GM12878 (cell line): ENCODE data around the gene MEG3. TPM values are rescaled to one million over a fixed set of nuclear protein-coding genes. Genes with fewer than 3 reads are reported as not detected.

Experiments
- ATAC-seq: fragments of 200-7000 bp; cut with Tn5 transposase; 3 replicates; pipeline ENCODE4 v1.9.1; 2020; ENCODE audit warnings: mild to moderate bottlenecking, moderate library complexity
- BruUV-seq: library from RNA; stranded (reverse); fragments of 400-500 nt; replicated peaks from 2 replicates; lab custom pipeline; 2021; lab: Mats Ljungman, UMichigan
- CTCF ChIA-PET: fragments of 300-600 bp; sonication (Branson Sonifier 250); formaldehyde crosslinking; extraction: SDS; loops from one replicate; lab custom pipeline; 2021; ENCODE audit warnings: inconsistent platforms; lab: Yijun Ruan, JAX
- POLR2A ChIA-PET: fragments of 350-600 bp; formaldehyde crosslinking; extraction: SDS; loops from one replicate; lab custom pipeline; 2021; ENCODE audit warnings: inconsistent platforms; lab: Charles Lee
- RAD21 ChIA-PET: fragments of 300-600 bp; sonication (Branson Sonifier 250); formaldehyde crosslinking; loops from one replicate; lab custom pipeline; 2023; ENCODE audit warnings: antibody characterized with exemption; ENCODE audit not compliant: unreplicated experiment; lab: Charles Lee
- SMC1A ChIA-PET: fragments of 300-600 bp; sonication (Branson Sonifier 250); formaldehyde crosslinking; loops from one replicate; lab custom pipeline; 2023; ENCODE audit not compliant: unreplicated experiment, uncharacterized antibody; lab: Charles Lee
- DNase-seq: peaks from one replicate; pipeline ENCODE4 v3.0.0-alpha.2; 2011; ENCODE audit warnings: low read depth, low spot score
- FAIRE-seq: peaks from 3 replicates; lab custom pipeline; 2011; peaks lifted over from hg19 to GRCh38; lab: Jason Lieb, UNC
- H2AFZ ChIP-seq: 2 replicates; pipeline ENCODE4 v1.6.0; 2011; ENCODE audit warnings: low read depth, low read length, control low read depth; ENCODE audit not compliant: control insufficient read depth
- H3K27ac ChIP-seq: 2 replicates; pipeline ENCODE4 v1.5.1; 2011; ENCODE audit warnings: control low read depth; ENCODE audit not compliant: control insufficient read depth, insufficient read depth
- H3K27me3 ChIP-seq, 2 experiments: replicated peaks in 1 of 2; 2 replicates each; pipeline versions ENCODE4 v1.6.0 to v1.6.1; 2011; ENCODE audit warnings: low read length in 1 of 2; ENCODE audit not compliant: control insufficient read depth in 2 of 2, insufficient read depth in 2 of 2
- H3K36me3 ChIP-seq, 2 experiments: 2 replicates each; pipeline ENCODE4 v1.5.1; 2011; ENCODE audit warnings: low read length in 1 of 2; ENCODE audit not compliant: control insufficient read depth in 2 of 2, insufficient read depth in 2 of 2
- H3K4me1 ChIP-seq: 2 replicates; pipeline ENCODE4 v1.6.1; 2011; ENCODE audit warnings: mild to moderate bottlenecking, low read length, moderate library complexity, mixed read lengths; ENCODE audit not compliant: control insufficient read depth, insufficient read depth
- H3K4me2 ChIP-seq: 2 replicates; pipeline ENCODE4 v1.6.0; 2011; ENCODE audit warnings: control low read depth; ENCODE audit not compliant: control insufficient read depth, insufficient read depth
- H3K4me3 ChIP-seq: fragments of 200-600 bp; sonication (generic); 2 replicates; pipeline ENCODE4 v1.5.1; 2016
- H3K79me2 ChIP-seq: 2 replicates; pipeline ENCODE4 v1.6.0; 2011; ENCODE audit warnings: low read length; ENCODE audit not compliant: control insufficient read depth, insufficient read depth
- H3K9ac ChIP-seq: 2 replicates; pipeline ENCODE4 v1.8.0; 2011; ENCODE audit warnings: low read length, control low read depth, mixed read lengths; ENCODE audit not compliant: control insufficient read depth, insufficient read depth
- H3K9me3 ChIP-seq: replicated peaks from 3 replicates; pipeline ENCODE4 v1.5.1; 2011; ENCODE audit warnings: mild to moderate bottlenecking, low read length; ENCODE audit not compliant: control insufficient read depth, insufficient read depth
- H4K20me1 ChIP-seq: 2 replicates; pipeline ENCODE4 v1.6.0; 2011; ENCODE audit not compliant: control insufficient read depth, insufficient read depth
- BCLAF1 ChIP-seq: fragments of 450-650 bp; IDR thresholded peaks from 2 replicates; pipeline ENCODE4 v1.6.1; 2017; ENCODE audit warnings: antibody characterized with exemption, mild to moderate bottlenecking, moderate library complexity
- PAX8 ChIP-seq: fragments of 450-650 bp; IDR thresholded peaks from 2 replicates; pipeline ENCODE4 v1.6.1; 2017; ENCODE audit warnings: mild to moderate bottlenecking, moderate library complexity
- POU2F2 ChIP-seq: IDR thresholded peaks from 3 replicates; pipeline ENCODE4 v1.6.1; 2011; ENCODE audit warnings: low read depth, mild to moderate bottlenecking, low read length, borderline replicate concordance
- ZNF687 ChIP-seq: fragments of 450-650 bp; IDR thresholded peaks from 2 replicates; pipeline ENCODE4 v1.6.1; 2017; ENCODE audit warnings: mild to moderate bottlenecking, moderate library complexity
- WGBS: methylation state at CpG from one replicate; pipeline ENCODE4 v1.1.6; 2016; ENCODE audit warnings: low lambda C conversion rate; ENCODE audit not compliant: insufficient replicate concordance, insufficient coverage; ENCODE audit errors: missing lambda C conversion rate; 5-methylcytosine and 5-hydroxymethylcytosine counted together
- in situ Hi-C: fragments of 300-500 bp; cut with MboI; formaldehyde crosslinking; loops from 9 replicates; pipeline ENCODE4 v1.14.3; 2018; ENCODE audit warnings: mixed read lengths
- intact Hi-C: fragments of 100-400 bp; cut with micrococcal nuclease; formaldehyde crosslinking; loops from one replicate; pipeline ENCODE4 v1.14.2; 2022; ENCODE audit not compliant: unreplicated experiment
- polyA plus RNA-seq, 11 experiments: library from polyadenylated mRNA; depleted of rRNA in 4 of 11; unstranded in 6 of 11; stranded (reverse) in 5 of 11; fragments of >200 nt; fragmentation: Nextera tagmentation in 4 of 11; fragmentation: Illumina TruSeq in 1 of 11; extraction: Ambion mirVana in 4 of 11; extraction: Trizol in 1 of 11; gene quantifications; 1 replicate in 1 of 11; 2 replicates in 10 of 11; pipeline versions ENCODE4 v1.2.1 to v1.2.3, GENCODE V29; 2011 to 2016; ENCODE audit warnings: inconsistent platforms in 2 of 11, missing spikeins in 2 of 11, low read depth in 1 of 11
- total RNA-seq, 4 experiments: library from RNA; depleted of rRNA in 3 of 4; stranded (reverse); fragments of >200 nt in 3 of 4; fragmentation: Illumina TruSeq in 1 of 4; extraction: Trizol in 1 of 4; gene quantifications; 2 replicates each; pipeline versions ENCODE4 v1.2.1 to v1.2.3, GENCODE V29; 2013 to 2021

MEG3 gene
- total and polyA plus RNA-seq, 10 of the 15 experiments (the other 5 are each of a cell fraction or from before 2014, with no cell fraction given): 0.03 to 2.9 (median 0.95) TPM; not detected in 7

GRCh38 chr14:100836941-100837804, 11.3 kb downstream of the MEG3 start:
- WGBS: 26% methylated on average over 26 of the region's 26 CpGs
- intact Hi-C loops: no loop called here
- POLR2A ChIA-PET: no interaction called here

More at GRCh38 chr14:100836941-100837804, 11.3 kb downstream of the MEG3 start:
- H3K4me1 ChIP-seq: no peaks in the 10 kb centered on the region
- TF ChIP-seq PAX8 (no peak), ZNF687 (no peak), POU2F2 (no peak), BCLAF1 (no peak)
- TF ChIP-seq, all 136 proteins: peak for 0
- DNase-seq: no peak
- H3K27me3 ChIP-seq: no peaks in the 10 kb centered on the region; a peak in 2 of 4 replicates
- H3K27ac ChIP-seq: no peak overlapping the region
- RAD21 ChIA-PET: no interaction called here
- SMC1A ChIA-PET: no interaction called here
- H3K79me2 ChIP-seq: no peaks in the 10 kb centered on the region
- FAIRE-seq: no peak
- CTCF ChIA-PET: no interaction called here
- in situ Hi-C loops: no loop called here
- H4K20me1 ChIP-seq: no peaks in the 10 kb centered on the region
- H3K9ac ChIP-seq: no peak overlapping the region
- H3K9me3 ChIP-seq: no peaks in the 10 kb centered on the region
- no peaks in the 10 kb centered on the region for H3K36me3 ChIP-seq
- H2AFZ ChIP-seq: no peak overlapping the region
- no TSS peak for BruUV-seq
- ATAC-seq: no peak
- no peak overlapping the region for H3K4me3 ChIP-seq
- no peak overlapping the region for H3K4me2 ChIP-seq
